IMR-90 (cell line): ENCODE data around the gene TMEM229A. TPM values are rescaled to one million over a fixed set of nuclear protein-coding genes. Genes with fewer than 3 reads are reported as not detected.

Source experiments
- ATAC-seq: fragments of 200-7000 bp; cut with Tn5 transposase; 2 replicates; pipeline ENCODE4 v1.9.1; 2020; ENCODE audit warnings: low read depth, mild to moderate bottlenecking, moderate library complexity
- BruUV-seq: library from RNA; stranded (reverse); fragments of 400-500 nt; replicated peaks from 2 replicates; lab custom pipeline; 2021; lab: Mats Ljungman, UMichigan
- CTCF ChIA-PET: fragments of 300-600 bp; formaldehyde crosslinking; extraction: SDS; loops from one replicate; lab custom pipeline; 2021; ENCODE audit warnings: antibody characterized with exemption; lab: Yijun Ruan, JAX
- POLR2A ChIA-PET: fragments of 300-600 bp; sonication (Branson Sonifier 250); formaldehyde crosslinking; loops from one replicate; lab custom pipeline; 2022; ENCODE audit warnings: antibody characterized with exemption; ENCODE audit not compliant: unreplicated experiment; lab: Charles Lee
- DNase-seq: peaks from one replicate; pipeline ENCODE4 v3.0.0; 2013
- H2AFZ ChIP-seq: replicated peaks from 2 replicates; pipeline ENCODE3; 2013; ENCODE audit warnings: low read length, mild to moderate bottlenecking; ENCODE audit not compliant: poor library complexity
- H2AK5ac ChIP-seq: 2 replicates; pipeline ENCODE4 v1.6.1; 2013; ENCODE audit warnings: low read depth, low read length, inconsistent platforms
- H2AK9ac ChIP-seq: replicated peaks from 2 replicates; pipeline ENCODE3; 2013; ENCODE audit warnings: mild to moderate bottlenecking, low read depth, low read length, moderate library complexity; ENCODE audit not compliant: poor library complexity
- H2BK120ac ChIP-seq: 2 replicates; pipeline ENCODE4 v1.6.1; 2013; ENCODE audit warnings: low read depth, low read length, inconsistent platforms
- H2BK15ac ChIP-seq: 3 replicates; pipeline ENCODE4 v1.6.1; 2013; ENCODE audit warnings: low read depth, low read length, inconsistent platforms
- H2BK20ac ChIP-seq: 2 replicates; pipeline ENCODE4 v1.6.1; 2013; ENCODE audit warnings: low read depth, mild to moderate bottlenecking, inconsistent platforms, low read length, moderate library complexity
- H2BK5ac ChIP-seq: 2 replicates; pipeline ENCODE4 v1.6.1; 2013; ENCODE audit warnings: mild to moderate bottlenecking, low read depth, low read length, inconsistent platforms; ENCODE audit not compliant: poor library complexity, severe bottlenecking
- H3K14ac ChIP-seq: replicated peaks from 2 replicates; pipeline ENCODE4 v1.6.1; 2013; ENCODE audit warnings: low read depth, low read length, inconsistent platforms
- H3K18ac ChIP-seq: 2 replicates; pipeline ENCODE4 v1.6.1; 2013; ENCODE audit warnings: low read depth, low read length, control low read depth
- H3K23ac ChIP-seq: 2 replicates; pipeline ENCODE4 v1.6.1; 2013; ENCODE audit warnings: low read depth, low read length, inconsistent platforms
- H3K27ac ChIP-seq: 2 replicates; pipeline ENCODE4 v1.5.1; 2013; ENCODE audit warnings: mild to moderate bottlenecking, control low read depth, low read length; ENCODE audit not compliant: insufficient read depth
- H3K27me3 ChIP-seq: 2 replicates; pipeline ENCODE4 v1.6.1; 2013; ENCODE audit warnings: low read length; ENCODE audit not compliant: control insufficient read depth, insufficient read depth
- H3K36me3 ChIP-seq: 2 replicates; pipeline ENCODE4 v1.6.1; 2013; ENCODE audit warnings: low read length, mixed read lengths; ENCODE audit not compliant: control insufficient read depth, insufficient read depth
- H3K4ac ChIP-seq: 2 replicates; pipeline ENCODE4 v1.6.1; 2013; ENCODE audit warnings: low read depth, low read length, inconsistent platforms
- H3K4me1 ChIP-seq: 2 replicates; pipeline ENCODE4 v1.6.1; 2013; ENCODE audit warnings: low read length, mixed read lengths; ENCODE audit not compliant: control insufficient read depth, insufficient read depth
- H3K4me2 ChIP-seq: 2 replicates; pipeline ENCODE4 v1.6.1; 2013; ENCODE audit warnings: low read depth, mild to moderate bottlenecking, control low read depth, low read length, moderate library complexity
- H3K4me3 ChIP-seq: 2 replicates; pipeline ENCODE4 v1.5.1; 2013; ENCODE audit warnings: low read depth, mild to moderate bottlenecking, control low read depth, low read length, moderate library complexity; ENCODE audit not compliant: insufficient read depth
- H3K56ac ChIP-seq: 2 replicates; pipeline ENCODE4 v1.6.1; 2013; ENCODE audit warnings: low read length, inconsistent platforms; ENCODE audit not compliant: insufficient read depth; ENCODE audit errors: extremely low read depth
- H3K79me1 ChIP-seq, 2 experiments: 2 replicates each; pipeline ENCODE4 v1.6.1; 2013; ENCODE audit warnings: low read length in 2 of 2, inconsistent platforms in 1 of 2, low read depth in 1 of 2
- H3K9ac ChIP-seq: 2 replicates; pipeline ENCODE4 v1.6.1; 2013; ENCODE audit warnings: low read depth, low read length, control low read depth
- H3K9me1 ChIP-seq: 2 replicates; pipeline ENCODE4 v1.6.1; 2013; ENCODE audit warnings: low read length, inconsistent platforms; ENCODE audit not compliant: insufficient read depth
- H3K9me3 ChIP-seq: 2 replicates; pipeline ENCODE4 v1.6.1; 2013; ENCODE audit warnings: low read length; ENCODE audit not compliant: control insufficient read depth, insufficient read depth
- H4K20me1 ChIP-seq: 2 replicates; pipeline ENCODE4 v1.6.1; 2013; ENCODE audit warnings: low read length, inconsistent platforms; ENCODE audit not compliant: insufficient read depth
- H4K5ac ChIP-seq: 2 replicates; pipeline ENCODE4 v1.6.1; 2013; ENCODE audit warnings: mild to moderate bottlenecking, low read depth, low read length, control low read depth
- H4K8ac ChIP-seq, 2 experiments: 2 replicates each; pipeline ENCODE4 v1.6.1; 2013; ENCODE audit warnings: low read depth in 2 of 2, low read length in 2 of 2, control low read depth in 1 of 2, inconsistent platforms in 1 of 2
- H4K91ac ChIP-seq: 2 replicates; pipeline ENCODE4 v1.6.1; 2013; ENCODE audit warnings: low read depth, low read length, inconsistent platforms; ENCODE audit not compliant: insufficient read depth
- BHLHE40 ChIP-seq: fragments of 150-350 bp; IDR thresholded peaks from 2 replicates; pipeline ENCODE4 v1.6.1; 2016; ENCODE audit warnings: mild to moderate bottlenecking, low read depth, low read length
- CTCF ChIP-seq: conservative IDR thresholded peaks from 2 replicates; pipeline ENCODE4 v1.5.1; 2012; ENCODE audit warnings: mild to moderate bottlenecking, low read depth, low read length, improper control_type of control experiment
- MAZ ChIP-seq: IDR thresholded peaks from 2 replicates; pipeline ENCODE4 v1.6.1; 2012; ENCODE audit warnings: low read depth, mild to moderate bottlenecking, low read length, improper control_type of control experiment, moderate library complexity, borderline replicate concordance
- NFE2L2 ChIP-seq: fragments of 150-350 bp; IDR thresholded peaks from 2 replicates; pipeline ENCODE4 v1.6.1; 2016; ENCODE audit warnings: low read depth, mild to moderate bottlenecking, low read length
- POLR2A ChIP-seq: IDR thresholded peaks from 2 replicates; pipeline ENCODE4 v1.6.1; 2012; ENCODE audit warnings: mild to moderate bottlenecking, low read depth, low read length
- RFX5 ChIP-seq: IDR thresholded peaks from 2 replicates; pipeline ENCODE4 v1.8.0; 2012; ENCODE audit warnings: low read depth, mild to moderate bottlenecking, low read length, moderate library complexity
- SMC3 ChIP-seq: fragments of 150-350 bp; IDR thresholded peaks from 2 replicates; pipeline ENCODE4 v1.6.1; 2016; ENCODE audit warnings: low read depth, mild to moderate bottlenecking, antibody characterized with exemption, low read length, moderate library complexity
- USF2 ChIP-seq: fragments of 150-350 bp; IDR thresholded peaks from 2 replicates; pipeline ENCODE4 v1.6.1; 2017; ENCODE audit warnings: mild to moderate bottlenecking, antibody characterized with exemption, low read length, low read depth
- WGBS, 2 experiments: methylation state at CpG; one replicate each; pipeline versions ENCODE4 v1.1.5 to v1.1.7; 2013; ENCODE audit warnings: missing lambda C conversion rate in 2 of 2; ENCODE audit not compliant: insufficient read length in 1 of 2; ENCODE audit errors: extremely low coverage in 2 of 2; 5-methylcytosine and 5-hydroxymethylcytosine counted together
- dilution Hi-C: fragments of 300-500 bp; cut with HindIII; formaldehyde crosslinking; loops from one replicate; pipeline ENCODE4 v1.14.3; 2018; ENCODE audit warnings: low sequenced_read_pairs; ENCODE audit not compliant: unreplicated experiment
- in situ Hi-C: fragments of 300-500 bp; cut with MboI; formaldehyde crosslinking; loops from 3 replicates; pipeline ENCODE4 v1.14.3; 2019; ENCODE audit warnings: low sequenced_read_pairs, inconsistent platforms, mixed read lengths
- intact Hi-C: fragments of 100-400 bp; cut with micrococcal nuclease; formaldehyde crosslinking; loops from 2 replicates; pipeline ENCODE4 v1.10.0; 2022
- polyA plus RNA-seq, 3 experiments: library from polyadenylated mRNA; depleted of rRNA; stranded (reverse); fragments of >200 nt; gene quantifications; 2 replicates each; pipeline ENCODE4 v1.2.3, GENCODE V29; 2012; ENCODE audit warnings: low replicate concordance in 1 of 3
- total RNA-seq: library from RNA; depleted of rRNA; stranded (reverse); fragments of >200 nt; gene quantifications from 2 replicates; pipeline ENCODE4 v1.2.3, GENCODE V29; 2012

TMEM229A gene
- total and polyA plus RNA-seq, 2 of the 4 experiments (the other 2 are of a cell fraction) = not detected

GRCh38 chr7:123998921-123999320 is 33.9 kb downstream of the TMEM229A start:
- no peak overlapping the region for H3K4me3 ChIP-seq
- no peaks in the 10 kb centered on the region for H4K20me1 ChIP-seq
- no peak overlapping the region for H2AK9ac ChIP-seq
- TF ChIP-seq RFX5 = no peak
- no peak for TF ChIP-seq CTCF
- TF ChIP-seq MAZ = no peak
- TF ChIP-seq BHLHE40 = no peak
- TF ChIP-seq USF2 = no peak
- TF ChIP-seq SMC3 = no peak
- no peak for TF ChIP-seq POLR2A
- TF ChIP-seq NFE2L2 = no peak
- no peak overlapping the region for H3K18ac ChIP-seq
- no peak overlapping the region for H4K8ac ChIP-seq
- no peaks in the 10 kb centered on the region for H3K4me1 ChIP-seq
- POLR2A ChIA-PET = no interaction called here
- H3K4me2 ChIP-seq = no peak overlapping the region
- H3K23ac ChIP-seq = no peak overlapping the region
- H3K9me1 ChIP-seq = no peaks in the 10 kb centered on the region
- no peak overlapping the region for H2BK20ac ChIP-seq
- no peak overlapping the region for H4K91ac ChIP-seq
- H3K36me3 ChIP-seq = no peaks in the 10 kb centered on the region
- H2AFZ ChIP-seq = no peak overlapping the region
- WGBS, 2 experiments = 80% methylated on average over 3 of the region's 5 CpGs; no CpG with 5 or more reads in 1 of the 2 experiments
- H3K9me3 ChIP-seq = no peaks in the 10 kb centered on the region
- no peak overlapping the region for H2BK5ac ChIP-seq
- dilution Hi-C loops = no loop called here
- no peak overlapping the region for H3K27ac ChIP-seq
- H3K56ac ChIP-seq = no peak overlapping the region
- no peak overlapping the region for H2BK120ac ChIP-seq
- no peaks in the 10 kb centered on the region for H3K27me3 ChIP-seq
- no peak overlapping the region for H3K4ac ChIP-seq
- in situ Hi-C loops = no loop called here
- BruUV-seq = no TSS peak
- H3K14ac ChIP-seq = no peak overlapping the region
- H2AK5ac ChIP-seq = no peak overlapping the region
- DNase-seq = no peak
- no peak overlapping the region for H2BK15ac ChIP-seq
- H3K79me1 ChIP-seq = no peaks in the 10 kb centered on the region
- intact Hi-C loops = no loop called here
- H3K9ac ChIP-seq = no peak overlapping the region
- ATAC-seq = no peak
- no peak overlapping the region for H4K5ac ChIP-seq
- CTCF ChIA-PET = no interaction called here
